Body of pancreas (tissue), 4 donors: ENCODE data around the gene IL4I1.

Experiments
- POLR2A ChIP-seq, 3 donors: fragments of 450-650 bp; IDR thresholded peaks; one replicate each; pipeline ENCODE4 v1.6.1; 2016; ENCODE audit warnings: antibody characterized with exemption in 3 of 3, mild to moderate bottlenecking in 2 of 3
- TF ChIP-seq, protein P1 (sequence below), 7 experiments: fragments of 450-650 bp in 4 of 7; fragments of 200-600 bp in 3 of 7; sonication (generic) in 3 of 7; IDR thresholded peaks; one replicate each; pipeline ENCODE4 v1.5.1; 2016 to 2019; ENCODE audit warnings: antibody characterized with exemption in 7 of 7

GRCh38 chr19:49916839-49917733 is 20.4 kb upstream of the IL4I1 start:
- no peak for TF ChIP-seq POLR2A (IDR thresholded peaks at IDR 0.05)
- TF ChIP-seq, protein P1, sequence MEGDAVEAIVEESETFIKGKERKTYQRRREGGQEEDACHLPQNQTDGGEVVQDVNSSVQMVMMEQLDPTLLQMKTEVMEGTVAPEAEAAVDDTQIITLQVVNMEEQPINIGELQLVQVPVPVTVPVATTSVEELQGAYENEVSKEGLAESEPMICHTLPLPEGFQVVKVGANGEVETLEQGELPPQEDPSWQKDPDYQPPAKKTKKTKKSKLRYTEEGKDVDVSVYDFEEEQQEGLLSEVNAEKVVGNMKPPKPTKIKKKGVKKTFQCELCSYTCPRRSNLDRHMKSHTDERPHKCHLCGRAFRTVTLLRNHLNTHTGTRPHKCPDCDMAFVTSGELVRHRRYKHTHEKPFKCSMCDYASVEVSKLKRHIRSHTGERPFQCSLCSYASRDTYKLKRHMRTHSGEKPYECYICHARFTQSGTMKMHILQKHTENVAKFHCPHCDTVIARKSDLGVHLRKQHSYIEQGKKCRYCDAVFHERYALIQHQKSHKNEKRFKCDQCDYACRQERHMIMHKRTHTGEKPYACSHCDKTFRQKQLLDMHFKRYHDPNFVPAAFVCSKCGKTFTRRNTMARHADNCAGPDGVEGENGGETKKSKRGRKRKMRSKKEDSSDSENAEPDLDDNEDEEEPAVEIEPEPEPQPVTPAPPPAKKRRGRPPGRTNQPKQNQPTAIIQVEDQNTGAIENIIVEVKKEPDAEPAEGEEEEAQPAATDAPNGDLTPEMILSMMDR (IDR thresholded peaks at IDR 0.05), result no peak
